HCT116 (cell line): ENCODE measurements around the gene RNU5D-1. TPM values are rescaled to one million over a fixed set of nuclear protein-coding genes. Genes with fewer than 3 reads are reported as not detected.

ENCODE experiments used
- ATAC-seq: fragments of 200-7000 bp; cut with Tn5 transposase; 2 replicates; pipeline ENCODE4 v1.9.1; 2020; ENCODE audit warnings: mild to moderate bottlenecking, moderate library complexity
- BruUV-seq: library from RNA; stranded (reverse); fragments of 400-500 nt; replicated peaks from 2 replicates; lab custom pipeline; 2021; lab: Mats Ljungman, UMichigan
- CTCF ChIA-PET: fragments of 300-600 bp; sonication (Branson Sonifier 250); formaldehyde crosslinking; loops from one replicate; lab custom pipeline; 2021; ENCODE audit warnings: antibody characterized with exemption; lab: Charles Lee
- POLR2A ChIA-PET: fragments of 300-600, 350-600 bp; sonication (Branson Sonifier 250); formaldehyde crosslinking; loops from one replicate; lab custom pipeline; 2021; ENCODE audit warnings: antibody characterized with exemption; lab: Charles Lee
- RAD21 ChIA-PET, 2 experiments: fragments of 300-600 bp; sonication (Branson Sonifier 250); formaldehyde crosslinking; loops; one replicate each; lab custom pipeline; 2023; ENCODE audit warnings: low total read pairs in 2 of 2; ENCODE audit not compliant: uncharacterized antibody in 2 of 2, unreplicated experiment in 2 of 2, low non-redundant PET in 1 of 2; lab: Charles Lee
- DNase-seq: peaks from one replicate; pipeline ENCODE4 v3.0.0-alpha.2; 2010; ENCODE audit warnings: low read depth, low spot score
- H2AFZ ChIP-seq: fragments of 200-600 bp; shearing (Covaris generic), sonication (generic); 2 replicates; pipeline ENCODE4 v1.6.1; 2017; ENCODE audit warnings: low read depth, mixed run types, mixed read lengths, antibody characterized with exemption, low read length; ENCODE audit not compliant: poor library complexity, severe bottlenecking
- H3K27ac ChIP-seq: 2 replicates; pipeline ENCODE4 v1.5.1; 2012; ENCODE audit warnings: low read depth, low read length
- H3K27me3 ChIP-seq: fragments of 200-600 bp; sonication (generic); 2 replicates; pipeline ENCODE4 v1.6.1; 2016; ENCODE audit warnings: mixed run types, low read length, mixed read lengths; ENCODE audit not compliant: insufficient read depth
- H3K36me3 ChIP-seq, 2 experiments: fragments of 200-500 bp in 1 of 2; fragments of 200-600 bp in 1 of 2; sonication (Bioruptor generic) in 1 of 2; sonication (generic) in 1 of 2; 2 replicates each; pipeline versions ENCODE4 v1.5.1 to v1.6.1; 2014 to 2016; ENCODE audit warnings: low read length in 2 of 2, inconsistent platforms in 1 of 2, mixed read lengths in 1 of 2, mixed run types in 1 of 2; ENCODE audit not compliant: insufficient read depth in 2 of 2, control insufficient read depth in 1 of 2
- H3K4me1 ChIP-seq, 2 experiments: fragments of 200-600 bp in 1 of 2; sonication (generic) in 1 of 2; 2 replicates each; pipeline versions ENCODE4 v1.5.1 to v1.6.1; 2012 to 2017; ENCODE audit warnings: low read length in 2 of 2, inconsistent platforms in 1 of 2, mild to moderate bottlenecking in 1 of 2, mixed read lengths in 1 of 2, mixed run types in 1 of 2, moderate library complexity in 1 of 2; ENCODE audit not compliant: insufficient read depth in 2 of 2, control insufficient read depth in 1 of 2
- H3K4me2 ChIP-seq: fragments of 200-600 bp; sonication (generic); 2 replicates; pipeline ENCODE4 v1.6.1; 2017; ENCODE audit warnings: mixed run types, low read length, mixed read lengths
- H3K4me3 ChIP-seq, 2 experiments: fragments of 200-600 bp in 1 of 2; sonication (generic) in 1 of 2; replicated peaks in 1 of 2; 2 replicates each; pipeline ENCODE4 v1.5.1; 2011 to 2016; ENCODE audit warnings: low read length in 2 of 2, control low read depth in 1 of 2, low read depth in 1 of 2, mild to moderate bottlenecking in 1 of 2, mixed read lengths in 1 of 2, mixed run types in 1 of 2
- H3K79me2 ChIP-seq: fragments of 200-600 bp; sonication (generic); 2 replicates; pipeline ENCODE4 v1.6.1; 2017; ENCODE audit warnings: mild to moderate bottlenecking, mixed run types, low read length, moderate library complexity, mixed read lengths; ENCODE audit not compliant: insufficient read depth
- H3K9ac ChIP-seq: fragments of 200-600 bp; sonication (generic); 2 replicates; pipeline ENCODE4 v1.6.1; 2016; ENCODE audit warnings: low read length, mixed read lengths
- H3K9me2 ChIP-seq: fragments of 200-600 bp; sonication (generic), shearing (Covaris generic); 2 replicates; pipeline ENCODE4 v1.6.1; 2017; ENCODE audit warnings: mixed run types, mild to moderate bottlenecking, moderate library complexity; ENCODE audit not compliant: insufficient read depth
- H3K9me3 ChIP-seq, 2 experiments: fragments of 200-500 bp in 1 of 2; fragments of 200-600 bp in 1 of 2; sonication (Bioruptor generic) in 1 of 2; sonication (generic) in 1 of 2; 2 replicates each; pipeline ENCODE4 v1.6.1; 2014 to 2017; ENCODE audit warnings: low read length in 2 of 2, mixed read lengths in 2 of 2, inconsistent platforms in 1 of 2, low read depth in 1 of 2, mild to moderate bottlenecking in 1 of 2, mixed run types in 1 of 2, moderate library complexity in 1 of 2; ENCODE audit not compliant: control insufficient read depth in 1 of 2, insufficient read depth in 1 of 2
- H4K20me1 ChIP-seq: fragments of 200-600 bp; sonication (generic), shearing (Covaris generic); 2 replicates; pipeline ENCODE4 v1.6.1; 2017; ENCODE audit warnings: mixed run types, mild to moderate bottlenecking, moderate library complexity; ENCODE audit not compliant: insufficient read depth
- CBX3 ChIP-seq: IDR thresholded peaks from 2 replicates; pipeline ENCODE4 v1.6.1; 2012; ENCODE audit warnings: low read depth
- CEBPB ChIP-seq: IDR thresholded peaks from 2 replicates; pipeline ENCODE4 v1.6.1; 2012; ENCODE audit warnings: low read depth
- ELF1 ChIP-seq: IDR thresholded peaks from 2 replicates; pipeline ENCODE4 v1.6.1; 2012; ENCODE audit warnings: low read depth, borderline replicate concordance
- EZH2phosphoT487 ChIP-seq: fragments of 200-600 bp; IDR thresholded peaks from 2 replicates; pipeline ENCODE4 v1.6.1; 2018; ENCODE audit warnings: antibody characterized with exemption, borderline replicate concordance
- FOSL1 ChIP-seq: IDR thresholded peaks from 2 replicates; pipeline ENCODE4 v1.6.1; 2012; ENCODE audit warnings: low read depth
- JUND ChIP-seq: IDR thresholded peaks from 2 replicates; pipeline ENCODE4 v1.6.1; 2012
- POLR2A ChIP-seq: IDR thresholded peaks from 2 replicates; pipeline ENCODE4 v1.7.0; 2011; ENCODE audit warnings: borderline replicate concordance; ENCODE audit not compliant: insufficient read depth, insufficient read length; ENCODE audit errors: extremely low read depth
- POLR2AphosphoS5 ChIP-seq: IDR thresholded peaks from 2 replicates; pipeline ENCODE4 v1.6.1; 2011; ENCODE audit warnings: mild to moderate bottlenecking, low read depth, low read length, moderate library complexity
- RAD21 ChIP-seq: IDR thresholded peaks from 2 replicates; pipeline ENCODE4 v1.6.1; 2012; ENCODE audit warnings: low read depth, mild to moderate bottlenecking
- SIN3A ChIP-seq: IDR thresholded peaks from 2 replicates; pipeline ENCODE4 v1.6.1; 2012; ENCODE audit warnings: low read depth
- SP1 ChIP-seq: IDR thresholded peaks from 2 replicates; pipeline ENCODE4 v1.6.1; 2012; ENCODE audit warnings: low read depth
- SRF ChIP-seq: IDR thresholded peaks from 2 replicates; pipeline ENCODE4 v1.6.1; 2012; ENCODE audit warnings: low read depth
- TCF7L2 ChIP-seq: IDR thresholded peaks from 2 replicates; pipeline ENCODE4 v1.7.0; 2011; ENCODE audit warnings: borderline replicate concordance, inconsistent platforms; ENCODE audit not compliant: insufficient read depth, insufficient read length; ENCODE audit errors: extremely low read depth
- YY1 ChIP-seq: IDR thresholded peaks from 2 replicates; pipeline ENCODE4 v1.6.1; 2011; ENCODE audit warnings: low read length, low read depth, moderate library complexity, mild to moderate bottlenecking; ENCODE audit not compliant: insufficient replicate concordance; ENCODE audit errors: extremely low read depth
- ZFX ChIP-seq: fragments of 450-650 bp; IDR thresholded peaks from 2 replicates; pipeline ENCODE4 v1.6.1; 2017
- ZNF274 ChIP-seq: fragments of 200-500 bp; sonication (Bioruptor generic); IDR thresholded peaks from 2 replicates; pipeline ENCODE4 v1.6.1; 2014; ENCODE audit warnings: mild to moderate bottlenecking, low read depth, low read length, inconsistent platforms
- intact Hi-C: fragments of 100-400 bp; cut with micrococcal nuclease; formaldehyde crosslinking; loops from 2 replicates; pipeline ENCODE4 v1.10.0; 2022
- total RNA-seq: library from RNA; stranded (reverse); gene quantifications from one replicate; pipeline ENCODE4 v1.2.1, GENCODE V29; 2021; ENCODE audit not compliant: unreplicated experiment
- TF ChIP-seq, protein P1 (sequence below): IDR thresholded peaks from 2 replicates; pipeline ENCODE4 v1.6.1; 2012
- TF ChIP-seq, protein P2 (sequence below): IDR thresholded peaks from 2 replicates; pipeline ENCODE4 v1.6.1; 2012; ENCODE audit warnings: low read depth
- TF ChIP-seq, protein P3 (sequence below), 3 experiments: fragments of 200-600 bp in 1 of 3; sonication (generic) in 1 of 3; IDR thresholded peaks in 2 of 3; conservative IDR thresholded peaks in 1 of 3; 2 replicates each; pipeline ENCODE4 v1.5.1; 2012 to 2017; ENCODE audit warnings: low read depth in 2 of 3, low read length in 2 of 3, antibody characterized with exemption in 1 of 3, borderline replicate concordance in 1 of 3, control low read depth in 1 of 3, mild to moderate bottlenecking in 1 of 3, mixed read lengths in 1 of 3, mixed run types in 1 of 3, moderate library complexity in 1 of 3; ENCODE audit not compliant: insufficient read depth in 1 of 3

RNU5D-1 gene
- total RNA-seq, 1 experiment from 2014 or later, result not detected

DNA sequence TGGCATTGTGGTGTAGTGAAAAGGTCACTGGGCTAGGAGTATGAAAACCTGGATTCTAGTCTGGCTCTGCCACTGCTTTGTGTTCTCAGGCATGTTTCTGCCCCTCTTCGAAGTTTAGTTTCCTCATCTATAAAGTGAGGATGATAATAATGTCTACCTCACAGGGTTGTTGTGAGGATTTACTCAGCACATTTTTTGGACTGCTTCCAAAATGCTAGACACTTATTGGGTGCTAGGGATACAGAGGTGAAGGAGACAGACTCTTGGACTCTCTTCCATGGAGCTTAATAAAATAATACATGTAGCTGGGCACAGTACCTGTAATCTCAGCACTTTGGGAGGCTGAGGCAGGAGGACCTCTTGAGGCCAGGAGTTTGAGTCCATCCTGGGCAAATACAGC is 12.2 kb upstream of the RNU5D-1 start:
- BruUV-seq, result no TSS peak
- H3K9me3 ChIP-seq, result no peaks in the 10 kb centered on the region
- H3K4me3 ChIP-seq, result no peak overlapping the region
- DNase-seq (no peak), ATAC-seq (no peak)
- ChIA-PET CTCF (no interaction called here), POLR2A (interaction anchor here (0.7 to 2.0 kb wide), 5 partner anchors 10 to 76 kb away, joined by 3 to 6 read pairs (median 4); partner anchors contain the start of gene RPS8), RAD21 (no interaction called here)
- H3K36me3 ChIP-seq, result peaks cover 21 to 52% of the 10 kb centered on the region in 2 experiments
- H2AFZ ChIP-seq, result no peak overlapping the region
- H3K27ac ChIP-seq, result no peak overlapping the region
- TF ChIP-seq, protein P1, sequence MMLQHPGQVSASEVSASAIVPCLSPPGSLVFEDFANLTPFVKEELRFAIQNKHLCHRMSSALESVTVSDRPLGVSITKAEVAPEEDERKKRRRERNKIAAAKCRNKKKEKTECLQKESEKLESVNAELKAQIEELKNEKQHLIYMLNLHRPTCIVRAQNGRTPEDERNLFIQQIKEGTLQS, result no peak
- TF ChIP-seq ELF1, result no peak
- TF ChIP-seq TCF7L2, result no peak
- TF ChIP-seq POLR2AphosphoS5, result no peak
- no peak for TF ChIP-seq FOSL1
- TF ChIP-seq, protein P2, sequence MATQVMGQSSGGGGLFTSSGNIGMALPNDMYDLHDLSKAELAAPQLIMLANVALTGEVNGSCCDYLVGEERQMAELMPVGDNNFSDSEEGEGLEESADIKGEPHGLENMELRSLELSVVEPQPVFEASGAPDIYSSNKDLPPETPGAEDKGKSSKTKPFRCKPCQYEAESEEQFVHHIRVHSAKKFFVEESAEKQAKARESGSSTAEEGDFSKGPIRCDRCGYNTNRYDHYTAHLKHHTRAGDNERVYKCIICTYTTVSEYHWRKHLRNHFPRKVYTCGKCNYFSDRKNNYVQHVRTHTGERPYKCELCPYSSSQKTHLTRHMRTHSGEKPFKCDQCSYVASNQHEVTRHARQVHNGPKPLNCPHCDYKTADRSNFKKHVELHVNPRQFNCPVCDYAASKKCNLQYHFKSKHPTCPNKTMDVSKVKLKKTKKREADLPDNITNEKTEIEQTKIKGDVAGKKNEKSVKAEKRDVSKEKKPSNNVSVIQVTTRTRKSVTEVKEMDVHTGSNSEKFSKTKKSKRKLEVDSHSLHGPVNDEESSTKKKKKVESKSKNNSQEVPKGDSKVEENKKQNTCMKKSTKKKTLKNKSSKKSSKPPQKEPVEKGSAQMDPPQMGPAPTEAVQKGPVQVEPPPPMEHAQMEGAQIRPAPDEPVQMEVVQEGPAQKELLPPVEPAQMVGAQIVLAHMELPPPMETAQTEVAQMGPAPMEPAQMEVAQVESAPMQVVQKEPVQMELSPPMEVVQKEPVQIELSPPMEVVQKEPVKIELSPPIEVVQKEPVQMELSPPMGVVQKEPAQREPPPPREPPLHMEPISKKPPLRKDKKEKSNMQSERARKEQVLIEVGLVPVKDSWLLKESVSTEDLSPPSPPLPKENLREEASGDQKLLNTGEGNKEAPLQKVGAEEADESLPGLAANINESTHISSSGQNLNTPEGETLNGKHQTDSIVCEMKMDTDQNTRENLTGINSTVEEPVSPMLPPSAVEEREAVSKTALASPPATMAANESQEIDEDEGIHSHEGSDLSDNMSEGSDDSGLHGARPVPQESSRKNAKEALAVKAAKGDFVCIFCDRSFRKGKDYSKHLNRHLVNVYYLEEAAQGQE, result no peak
- no peak for TF ChIP-seq SRF
- TF ChIP-seq POLR2A, result no peak
- no peak for TF ChIP-seq YY1
- TF ChIP-seq RAD21, result no peak
- TF ChIP-seq CEBPB, result no peak
- TF ChIP-seq ZFX, result no peak
- TF ChIP-seq EZH2phosphoT487, result no peak
- no peak for TF ChIP-seq CBX3
- no peak for TF ChIP-seq ZNF274
- no peak for TF ChIP-seq JUND
- TF ChIP-seq, protein P3, sequence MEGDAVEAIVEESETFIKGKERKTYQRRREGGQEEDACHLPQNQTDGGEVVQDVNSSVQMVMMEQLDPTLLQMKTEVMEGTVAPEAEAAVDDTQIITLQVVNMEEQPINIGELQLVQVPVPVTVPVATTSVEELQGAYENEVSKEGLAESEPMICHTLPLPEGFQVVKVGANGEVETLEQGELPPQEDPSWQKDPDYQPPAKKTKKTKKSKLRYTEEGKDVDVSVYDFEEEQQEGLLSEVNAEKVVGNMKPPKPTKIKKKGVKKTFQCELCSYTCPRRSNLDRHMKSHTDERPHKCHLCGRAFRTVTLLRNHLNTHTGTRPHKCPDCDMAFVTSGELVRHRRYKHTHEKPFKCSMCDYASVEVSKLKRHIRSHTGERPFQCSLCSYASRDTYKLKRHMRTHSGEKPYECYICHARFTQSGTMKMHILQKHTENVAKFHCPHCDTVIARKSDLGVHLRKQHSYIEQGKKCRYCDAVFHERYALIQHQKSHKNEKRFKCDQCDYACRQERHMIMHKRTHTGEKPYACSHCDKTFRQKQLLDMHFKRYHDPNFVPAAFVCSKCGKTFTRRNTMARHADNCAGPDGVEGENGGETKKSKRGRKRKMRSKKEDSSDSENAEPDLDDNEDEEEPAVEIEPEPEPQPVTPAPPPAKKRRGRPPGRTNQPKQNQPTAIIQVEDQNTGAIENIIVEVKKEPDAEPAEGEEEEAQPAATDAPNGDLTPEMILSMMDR (IDR thresholded peaks at IDR 0.05 in 2 of 3, conservative IDR thresholded peaks at IDR 0.05 in 1 of 3; ENCODE audit: borderline replicate concordance in 1 of 3, insufficient read depth in 1 of 3, low read depth in 2 of 3, low read length in 2 of 3), result no peak
- no peak for TF ChIP-seq SIN3A
- TF ChIP-seq SP1, result no peak
- no peaks in the 10 kb centered on the region for H3K27me3 ChIP-seq
- intact Hi-C loops, result no loop called here
- peaks cover 77% of the 10 kb centered on the region for H3K79me2 ChIP-seq
- no peaks in the 10 kb centered on the region for H4K20me1 ChIP-seq
- peaks cover 5 to 23% of the 10 kb centered on the region in 2 experiments; a peak in 3 of 4 replicates for H3K4me1 ChIP-seq
- no peaks in the 10 kb centered on the region for H3K9me2 ChIP-seq
- no peak overlapping the region for H3K9ac ChIP-seq
- no peak overlapping the region for H3K4me2 ChIP-seq
